ENCODE measurements around the gene TNRC6C. TPM values are rescaled to one million over a fixed set of nuclear protein-coding genes. Genes with fewer than 3 reads are reported as not detected.
"Not testable (repeated sequence)": the region's sequence is repeated elsewhere in the genome, so short reads cannot be mapped to it uniquely, and the experiment has no call there.

The TNRC6C gene
- polyA plus RNA-seq, 1 donor (not counting 4 experiments of a cell fraction or from before 2014, with no cell fraction given), result 0.34 TPM

DNA sequence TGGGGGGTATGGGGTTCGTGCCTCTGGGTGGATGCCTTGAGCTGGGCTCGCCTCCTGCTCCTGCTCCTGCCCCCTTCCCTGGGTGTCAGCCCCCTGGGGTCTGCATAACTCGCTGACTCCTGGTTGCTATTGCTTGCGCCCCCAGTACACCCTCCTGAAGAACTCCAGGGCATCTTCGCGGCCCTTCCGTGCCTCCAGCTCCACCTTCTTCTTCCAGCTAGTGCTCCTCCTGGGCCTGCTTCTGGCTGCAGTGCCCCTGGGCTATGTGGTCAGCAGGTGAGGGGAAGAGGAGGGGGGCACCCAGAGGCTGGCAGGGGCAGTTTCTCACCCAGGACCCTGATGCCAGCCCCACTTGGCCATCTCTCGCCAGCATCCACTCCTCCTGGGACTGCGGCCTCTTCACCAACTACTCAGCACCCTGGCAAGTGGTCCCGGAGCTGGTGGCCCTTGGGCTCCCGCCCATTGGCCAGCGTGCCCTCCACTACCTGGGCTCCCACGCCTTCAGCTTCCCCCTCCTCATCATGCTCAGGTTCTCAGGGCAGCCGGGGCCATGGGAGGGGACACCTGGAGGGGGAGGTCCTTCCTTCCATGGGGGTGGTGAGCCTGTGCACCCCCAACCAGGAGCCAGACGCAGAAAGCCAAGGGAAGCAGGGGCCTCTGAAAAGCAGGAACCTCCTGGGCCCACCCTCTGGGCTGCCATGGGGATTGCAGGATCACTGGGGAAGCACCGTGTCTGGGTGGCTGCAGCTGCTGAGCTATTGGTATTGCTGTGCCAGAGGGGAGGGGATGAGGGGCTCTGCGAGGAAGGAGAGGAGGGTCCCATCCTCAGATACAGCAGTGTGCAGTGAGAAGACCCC, 179.9 kb downstream of the TNRC6C start:
- Histone ChIP-seq H3K27me3 (ENCODE audit: control insufficient read depth, extremely low read depth, insufficient read depth, low read length) (peaks cover 13% of the 10 kb centered on the region), H3K79me2 (ENCODE audit: control insufficient read depth, insufficient read depth, low read length) (no peaks in the 10 kb centered on the region), H3K9me3 (ENCODE audit: control insufficient read depth, low read depth, low read length) (no peaks in the 10 kb centered on the region), H3K27ac (ENCODE audit: control insufficient read depth, insufficient read depth, low read length) (no peak overlapping the region), H4K20me1 (ENCODE audit: control insufficient read depth, extremely low read depth, insufficient read depth, low read length) (no peaks in the 10 kb centered on the region), H3K4me1 (ENCODE audit: control insufficient read depth, extremely low read depth, insufficient read depth, low read length) (peaks cover 25% of the 10 kb centered on the region), H3K9me1 (ENCODE audit: control insufficient read depth, extremely low read depth, insufficient read depth, low read length) (peaks cover 4% of the 10 kb centered on the region), H3K4me3 (ENCODE audit: control insufficient read depth in 2 of 3, extremely low read depth in 1 of 3, insufficient read depth in 2 of 3, low read depth in 1 of 3, low read length in 3 of 3) (no peak overlapping the region), H3K9ac (ENCODE audit: control insufficient read depth, extremely low read depth, insufficient read depth, low read length) (no peak overlapping the region), H3K36me3 (ENCODE audit: control insufficient read depth in 2 of 2, extremely low read depth in 1 of 2, insufficient read depth in 2 of 2, low read length in 2 of 2) (no peaks in the 10 kb centered on the region), H2AFZ (ENCODE audit: control insufficient read depth, low read length) (no peak overlapping the region), H3K4me2 (ENCODE audit: control insufficient read depth, extremely low read depth, insufficient read depth, low read depth, low read length) (no peak overlapping the region)
- DNase-seq (ENCODE audit: low read depth, low spot score) (no peak), FAIRE-seq (no peak)
- dilution Hi-C loops (cut with MboI; ENCODE audit: extremely low pct_ligation_motif_present, low sequenced_read_pairs), result no loop called here
- TF ChIP-seq, protein P1, sequence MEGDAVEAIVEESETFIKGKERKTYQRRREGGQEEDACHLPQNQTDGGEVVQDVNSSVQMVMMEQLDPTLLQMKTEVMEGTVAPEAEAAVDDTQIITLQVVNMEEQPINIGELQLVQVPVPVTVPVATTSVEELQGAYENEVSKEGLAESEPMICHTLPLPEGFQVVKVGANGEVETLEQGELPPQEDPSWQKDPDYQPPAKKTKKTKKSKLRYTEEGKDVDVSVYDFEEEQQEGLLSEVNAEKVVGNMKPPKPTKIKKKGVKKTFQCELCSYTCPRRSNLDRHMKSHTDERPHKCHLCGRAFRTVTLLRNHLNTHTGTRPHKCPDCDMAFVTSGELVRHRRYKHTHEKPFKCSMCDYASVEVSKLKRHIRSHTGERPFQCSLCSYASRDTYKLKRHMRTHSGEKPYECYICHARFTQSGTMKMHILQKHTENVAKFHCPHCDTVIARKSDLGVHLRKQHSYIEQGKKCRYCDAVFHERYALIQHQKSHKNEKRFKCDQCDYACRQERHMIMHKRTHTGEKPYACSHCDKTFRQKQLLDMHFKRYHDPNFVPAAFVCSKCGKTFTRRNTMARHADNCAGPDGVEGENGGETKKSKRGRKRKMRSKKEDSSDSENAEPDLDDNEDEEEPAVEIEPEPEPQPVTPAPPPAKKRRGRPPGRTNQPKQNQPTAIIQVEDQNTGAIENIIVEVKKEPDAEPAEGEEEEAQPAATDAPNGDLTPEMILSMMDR (optimal IDR thresholded peaks at IDR 0.05 in 1 of 3, IDR thresholded peaks at IDR 0.05 in 1 of 3, conservative IDR thresholded peaks at IDR 0.05 in 1 of 3; ENCODE audit: extremely low read depth in 1 of 3, insufficient read depth in 2 of 3, low read length in 3 of 3), result no peak
- no peak for TF ChIP-seq EZH2 (IDR thresholded peaks at IDR 0.05; ENCODE audit: low read length)

DNA sequence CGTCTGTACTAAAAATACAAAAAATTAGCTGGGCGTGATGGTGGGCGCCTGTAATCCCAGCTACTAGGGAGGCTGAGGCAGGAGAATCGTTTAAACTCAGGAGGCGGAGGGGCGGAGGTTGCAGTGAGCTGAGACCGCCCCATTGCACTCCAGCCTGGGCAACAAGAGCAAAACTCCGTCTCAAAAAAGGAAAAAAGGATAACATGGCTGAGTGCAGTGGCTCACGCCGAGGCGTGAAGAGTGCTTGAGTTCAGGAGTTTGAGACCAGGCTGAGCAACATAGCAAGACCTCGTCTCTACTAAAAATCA, 181.3 kb downstream of the TNRC6C start:
- H3K4me2 ChIP-seq (ENCODE audit: control insufficient read depth, extremely low read depth, insufficient read depth, low read depth, low read length); H2AFZ ChIP-seq (ENCODE audit: control insufficient read depth, low read length); H4K20me1 ChIP-seq (ENCODE audit: control insufficient read depth, extremely low read depth, insufficient read depth, low read length); H3K27ac ChIP-seq (ENCODE audit: control insufficient read depth, insufficient read depth, low read length); H3K27me3 ChIP-seq (ENCODE audit: control insufficient read depth, extremely low read depth, insufficient read depth, low read length); H3K36me3 ChIP-seq (ENCODE audit: control insufficient read depth in 2 of 2, extremely low read depth in 1 of 2, insufficient read depth in 2 of 2, low read length in 2 of 2); DNase-seq (ENCODE audit: low read depth, low spot score); H3K9me1 ChIP-seq (ENCODE audit: control insufficient read depth, extremely low read depth, insufficient read depth, low read length); FAIRE-seq; H3K79me2 ChIP-seq (ENCODE audit: control insufficient read depth, insufficient read depth, low read length); H3K4me3 ChIP-seq (ENCODE audit: control insufficient read depth in 2 of 3, extremely low read depth in 1 of 3, insufficient read depth in 2 of 3, low read depth in 1 of 3, low read length in 3 of 3); H3K9me3 ChIP-seq (ENCODE audit: control insufficient read depth, low read depth, low read length); dilution Hi-C loops (cut with MboI; ENCODE audit: extremely low pct_ligation_motif_present, low sequenced_read_pairs): not testable (repeated sequence)
- Histone ChIP-seq H3K4me1 (ENCODE audit: control insufficient read depth, extremely low read depth, insufficient read depth, low read length) (peaks cover 35% of the 10 kb centered on the region), H3K9ac (ENCODE audit: control insufficient read depth, extremely low read depth, insufficient read depth, low read length) (peak overlapping the region; percentile 23)

Data from keratinocyte (primary cell).